ENCODE measurements around the gene PHACTR3. TPM values are rescaled to one million over a fixed set of nuclear protein-coding genes. Genes with fewer than 3 reads are reported as not detected.

Gene PHACTR3
- total RNA-seq, 1 donor from 2014 or later = 0.14 TPM

DNA sequence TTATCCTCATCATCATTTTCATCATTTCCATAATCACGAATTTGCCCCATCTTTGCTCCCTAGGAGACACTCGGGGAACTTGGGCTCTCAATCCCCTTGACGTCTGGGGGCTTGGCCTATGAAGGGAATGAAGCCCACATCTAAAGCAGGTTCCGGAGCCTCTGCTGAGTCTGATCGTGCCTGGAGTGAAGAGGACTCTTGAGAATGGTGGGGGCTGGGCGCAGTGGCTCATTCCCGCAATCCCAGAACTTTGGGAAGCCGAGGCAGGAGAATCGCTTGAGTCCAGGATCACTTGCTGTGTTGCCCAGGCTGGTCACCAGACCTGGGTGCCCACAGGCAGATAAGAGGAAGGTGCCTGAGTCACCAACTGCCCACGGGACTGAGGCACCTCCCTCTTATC, 214.6 kb downstream of the PHACTR3 start:
- Histone ChIP-seq H3K4me2 (ENCODE audit: low read length) (no peak overlapping the region), H3K9me3 (ENCODE audit: insufficient read depth, low read depth, low read length) (peaks cover 6% of the 10 kb centered on the region), H3K36me3 (ENCODE audit: insufficient read depth, low read length) (no peaks in the 10 kb centered on the region), H3K27me3 (ENCODE audit: insufficient read depth, low read length) (no peaks in the 10 kb centered on the region), H3K27ac (ENCODE audit: low read depth, low read length) (no peak overlapping the region), H3K9ac (ENCODE audit: low read length) (no peak overlapping the region), H2AFZ (ENCODE audit: low read depth, low read length) (no peak overlapping the region), H4K20me1 (ENCODE audit: insufficient read depth, low read length) (no peaks in the 10 kb centered on the region), H3K4me1 (ENCODE audit: insufficient read depth, low read length) (no peaks in the 10 kb centered on the region), H3K4me3 (ENCODE audit: insufficient read depth, low read depth, low read length) (no peak overlapping the region), H3K79me2 (ENCODE audit: insufficient read depth, low read length) (no peaks in the 10 kb centered on the region)
- Mint-ChIP-seq H3K36me3 (ENCODE audit: low read depth, unreplicated experiment) (no peaks in the 10 kb centered on the region), H3K27ac (ENCODE audit: unreplicated experiment) (no peak overlapping the region), H3K27me3 (ENCODE audit: low read depth, unreplicated experiment) (peaks cover 23% of the 10 kb centered on the region), H3K4me3 (ENCODE audit: unreplicated experiment) (no peak overlapping the region), H3K9me3 (ENCODE audit: unreplicated experiment) (peaks cover 3% of the 10 kb centered on the region), H3K4me1 (ENCODE audit: low read depth, unreplicated experiment) (no peaks in the 10 kb centered on the region)
- TF ChIP-seq EZH2 (IDR thresholded peaks at IDR 0.05; ENCODE audit: insufficient read depth, low read length) (no peak), CTCF (IDR thresholded peaks at IDR 0.05; ENCODE audit: insufficient read depth, low read depth, low read length) (no peak)
- FAIRE-seq (no peak), DNase-seq (ENCODE audit: low read depth) (no peak)

- no peak for FAIRE-seq
Observed at GRCh38 chr20:59819496-59820203, 215.3 kb downstream of the PHACTR3 start.

More at GRCh38 chr20:59819496-59820203, 215.3 kb downstream of the PHACTR3 start:
- DNase-seq (ENCODE audit: low read depth) = no peak
- Histone ChIP-seq H3K36me3 (ENCODE audit: insufficient read depth, low read length) (no peaks in the 10 kb centered on the region), H3K9me3 (ENCODE audit: insufficient read depth, low read depth, low read length) (peaks cover 6% of the 10 kb centered on the region), H3K4me3 (ENCODE audit: insufficient read depth, low read depth, low read length) (no peak overlapping the region), H3K27ac (ENCODE audit: low read depth, low read length) (no peak overlapping the region), H2AFZ (ENCODE audit: low read depth, low read length) (no peak overlapping the region), H3K4me1 (ENCODE audit: insufficient read depth, low read length) (no peaks in the 10 kb centered on the region), H3K9ac (ENCODE audit: low read length) (no peak overlapping the region), H3K27me3 (ENCODE audit: insufficient read depth, low read length) (no peaks in the 10 kb centered on the region), H3K79me2 (ENCODE audit: insufficient read depth, low read length) (no peaks in the 10 kb centered on the region), H3K4me2 (ENCODE audit: low read length) (no peak overlapping the region), H4K20me1 (ENCODE audit: insufficient read depth, low read length) (no peaks in the 10 kb centered on the region)
- Mint-ChIP-seq H3K27ac (ENCODE audit: unreplicated experiment) (no peak overlapping the region), H3K36me3 (ENCODE audit: low read depth, unreplicated experiment) (no peaks in the 10 kb centered on the region), H3K27me3 (ENCODE audit: low read depth, unreplicated experiment) (peaks cover 27% of the 10 kb centered on the region), H3K9me3 (ENCODE audit: unreplicated experiment) (peaks cover 3% of the 10 kb centered on the region), H3K4me3 (ENCODE audit: unreplicated experiment) (no peak overlapping the region), H3K4me1 (ENCODE audit: low read depth, unreplicated experiment) (no peaks in the 10 kb centered on the region)
- TF ChIP-seq CTCF (IDR thresholded peaks at IDR 0.05; ENCODE audit: insufficient read depth, low read depth, low read length) (no peak), EZH2 (IDR thresholded peaks at IDR 0.05; ENCODE audit: insufficient read depth, low read length) (no peak)

Data from astrocyte (in vitro differentiated cells and primary cell).